Measurements from ENCODE around the gene SNW1.

SNW1 gene

DNA sequence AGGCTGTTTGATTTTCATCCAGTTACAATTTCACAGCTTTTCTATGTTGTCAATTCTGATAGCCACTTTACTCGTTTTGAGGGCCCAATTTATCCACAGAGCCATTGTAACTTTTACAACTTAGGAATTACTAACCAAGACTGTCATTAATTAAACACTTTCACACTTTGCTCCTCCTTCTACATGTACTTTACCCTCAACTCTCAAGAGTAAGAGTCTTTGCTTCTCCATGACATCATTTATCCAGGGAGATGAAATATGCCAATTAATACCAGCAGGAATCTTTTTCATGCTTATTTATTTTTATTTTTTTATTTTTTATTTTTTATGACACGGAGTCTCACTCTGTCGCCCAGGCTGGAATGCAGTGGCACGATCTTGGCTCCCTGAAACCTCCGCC, 39.5 kb downstream of the SNW1 start:
- TF ChIP-seq, protein P1, sequence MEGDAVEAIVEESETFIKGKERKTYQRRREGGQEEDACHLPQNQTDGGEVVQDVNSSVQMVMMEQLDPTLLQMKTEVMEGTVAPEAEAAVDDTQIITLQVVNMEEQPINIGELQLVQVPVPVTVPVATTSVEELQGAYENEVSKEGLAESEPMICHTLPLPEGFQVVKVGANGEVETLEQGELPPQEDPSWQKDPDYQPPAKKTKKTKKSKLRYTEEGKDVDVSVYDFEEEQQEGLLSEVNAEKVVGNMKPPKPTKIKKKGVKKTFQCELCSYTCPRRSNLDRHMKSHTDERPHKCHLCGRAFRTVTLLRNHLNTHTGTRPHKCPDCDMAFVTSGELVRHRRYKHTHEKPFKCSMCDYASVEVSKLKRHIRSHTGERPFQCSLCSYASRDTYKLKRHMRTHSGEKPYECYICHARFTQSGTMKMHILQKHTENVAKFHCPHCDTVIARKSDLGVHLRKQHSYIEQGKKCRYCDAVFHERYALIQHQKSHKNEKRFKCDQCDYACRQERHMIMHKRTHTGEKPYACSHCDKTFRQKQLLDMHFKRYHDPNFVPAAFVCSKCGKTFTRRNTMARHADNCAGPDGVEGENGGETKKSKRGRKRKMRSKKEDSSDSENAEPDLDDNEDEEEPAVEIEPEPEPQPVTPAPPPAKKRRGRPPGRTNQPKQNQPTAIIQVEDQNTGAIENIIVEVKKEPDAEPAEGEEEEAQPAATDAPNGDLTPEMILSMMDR (IDR thresholded peaks at IDR 0.05; ENCODE audit: control insufficient read depth, insufficient read depth, low read depth, low read length, missing control alignments), result no peak
- no peak for DNase-seq (ENCODE audit: low read depth)
- no peak overlapping the region for H3K4me3 ChIP-seq (ENCODE audit: control insufficient read depth, low read depth, low read length)

DNA sequence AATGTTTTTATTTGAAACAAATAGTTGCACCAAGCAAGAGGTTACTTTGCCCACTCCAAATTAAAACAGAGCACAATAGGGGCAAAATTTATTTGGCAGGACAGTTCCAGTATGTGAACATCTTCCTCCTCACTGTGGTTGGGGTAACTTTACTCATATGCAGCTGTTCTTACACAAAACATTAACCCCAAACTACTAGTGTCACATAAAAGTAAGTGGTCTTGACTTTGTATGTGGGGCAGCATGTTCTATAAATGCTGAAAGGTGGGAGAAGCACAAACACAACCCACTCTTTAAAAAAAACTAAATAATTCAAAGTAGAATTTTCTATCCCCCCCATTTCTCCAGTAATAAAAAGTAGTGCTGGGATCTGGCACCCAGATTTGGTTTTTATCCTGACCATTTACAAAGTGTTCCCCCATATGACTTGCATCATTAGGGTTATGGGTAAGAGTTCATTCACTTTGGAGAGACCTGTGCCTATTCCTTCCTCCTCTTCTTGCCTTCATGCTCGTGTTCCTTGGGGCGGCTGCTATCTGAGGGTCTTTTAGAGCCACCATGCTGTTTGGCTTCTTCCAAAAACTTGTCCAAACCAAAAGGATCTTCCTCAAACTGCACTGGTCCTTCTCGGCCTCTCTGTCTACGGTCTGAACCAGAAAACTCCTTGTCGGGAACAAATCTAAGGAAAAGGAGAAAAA, 43.2 kb downstream of the SNW1 start:
- TF ChIP-seq, protein P1 (IDR thresholded peaks at IDR 0.05; ENCODE audit: control insufficient read depth, insufficient read depth, low read depth, low read length, missing control alignments), result no peak
- H3K4me3 ChIP-seq (ENCODE audit: control insufficient read depth, low read depth, low read length), result no peak overlapping the region
- no peak for DNase-seq (ENCODE audit: low read depth)

DNA sequence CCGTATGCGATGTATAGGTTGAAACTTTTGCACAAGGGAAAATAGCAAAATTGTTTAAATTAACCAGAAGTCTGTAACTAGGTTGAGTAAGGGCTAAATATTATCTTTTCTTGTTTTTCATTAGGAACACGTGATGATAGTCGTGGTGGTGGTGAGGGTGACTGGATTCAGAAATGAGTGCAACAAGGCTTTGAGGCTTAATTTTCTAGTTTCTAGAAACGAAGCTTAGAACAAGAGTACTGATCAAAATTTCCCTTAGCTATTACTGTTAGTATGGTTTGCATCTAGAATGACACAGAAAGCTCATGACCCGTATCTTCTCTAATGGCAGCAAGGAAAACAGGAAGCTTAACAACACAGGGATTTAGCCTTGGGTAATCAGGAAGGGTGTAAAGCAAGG, 46.0 kb downstream of the SNW1 start:
- DNase-seq (ENCODE audit: low read depth), result no peak
- H3K4me3 ChIP-seq (ENCODE audit: control insufficient read depth, low read depth, low read length), result no peak overlapping the region
- TF ChIP-seq, protein P1 (IDR thresholded peaks at IDR 0.05; ENCODE audit: control insufficient read depth, insufficient read depth, low read depth, low read length, missing control alignments), result no peak

DNA sequence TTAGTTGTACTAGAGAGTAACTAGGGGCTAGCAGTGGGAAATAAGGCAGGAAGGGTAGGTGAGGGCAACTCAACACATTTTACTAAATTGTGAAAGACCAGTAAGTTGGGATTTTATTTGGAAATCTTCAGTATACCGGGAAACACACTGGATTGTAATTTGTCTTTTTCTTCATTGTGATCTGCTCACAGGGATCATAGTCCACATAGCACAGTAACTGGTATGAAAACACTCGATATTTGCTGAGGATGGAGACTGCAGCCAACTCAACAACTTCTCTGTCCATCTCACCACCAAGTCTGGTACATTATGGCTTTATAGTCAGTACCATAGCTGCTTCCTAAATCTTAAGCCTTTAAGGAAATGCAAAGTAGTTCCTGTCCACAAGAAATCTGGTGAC, 50.6 kb downstream of the SNW1 start:
- no peak overlapping the region for H3K4me3 ChIP-seq (ENCODE audit: control insufficient read depth, low read depth, low read length)

DNA sequence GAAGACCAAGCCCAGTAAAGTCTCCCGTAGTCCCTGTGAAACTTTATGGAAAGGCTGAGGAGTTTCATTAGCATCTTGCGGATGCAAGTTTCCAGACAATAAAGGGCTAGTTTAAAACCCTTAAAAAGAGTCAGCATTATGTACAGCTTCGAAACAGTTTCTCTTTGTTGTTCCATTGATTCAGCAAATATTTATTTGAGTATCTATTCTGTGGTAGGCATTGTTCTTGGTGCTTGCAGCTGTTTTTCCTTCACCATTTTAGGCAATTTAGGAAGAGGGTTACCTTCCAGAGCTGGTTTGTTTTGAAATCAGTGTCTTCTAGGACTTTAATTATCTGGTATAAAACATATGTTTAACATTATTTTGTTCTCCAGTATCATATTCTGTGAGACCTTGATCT, 51.5 kb downstream of the SNW1 start:
- TF ChIP-seq, protein P1 (IDR thresholded peaks at IDR 0.05; ENCODE audit: control insufficient read depth, insufficient read depth, low read depth, low read length, missing control alignments), result no peak
- H3K4me3 ChIP-seq (ENCODE audit: control insufficient read depth, low read depth, low read length), result peak overlapping the region; percentile 7; the same call in 1 of the 2 replicates
- no peak for DNase-seq (ENCODE audit: low read depth)

More for the DNA sequence above, 50.6 kb downstream of the SNW1 start:
- no peak for DNase-seq (ENCODE audit: low read depth)
- TF ChIP-seq, protein P1 (IDR thresholded peaks at IDR 0.05; ENCODE audit: control insufficient read depth, insufficient read depth, low read depth, low read length, missing control alignments), result no peak

DNA sequence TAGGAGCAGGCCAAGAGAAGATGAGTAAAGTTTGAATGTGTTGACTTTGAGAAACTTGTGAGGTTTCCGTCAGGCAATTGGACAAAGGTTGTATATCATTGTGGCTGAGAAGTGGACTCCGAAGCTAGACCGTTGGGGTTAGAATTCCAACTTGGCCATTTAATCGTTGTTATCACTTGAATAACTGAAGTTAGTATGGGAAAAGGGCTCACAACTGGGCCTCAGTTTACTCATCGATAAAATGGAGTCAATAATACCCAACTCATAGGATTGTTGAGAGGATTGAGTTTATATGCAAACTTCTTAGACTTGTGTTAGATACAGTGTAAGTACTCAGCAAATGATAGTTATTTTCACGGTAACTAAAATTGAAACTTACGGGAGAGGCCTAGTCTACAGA, 52.2 kb downstream of the SNW1 start:
- peak overlapping the region; percentile 67 for H3K4me3 ChIP-seq (ENCODE audit: control insufficient read depth, low read depth, low read length)
- no peak for DNase-seq (ENCODE audit: low read depth)
- TF ChIP-seq, protein P1 (IDR thresholded peaks at IDR 0.05; ENCODE audit: control insufficient read depth, insufficient read depth, low read depth, low read length, missing control alignments), result no peak

Data from AG09309 (cell line).